ENCODE results near the gene TMEM108.

Gene TMEM108

DNA sequence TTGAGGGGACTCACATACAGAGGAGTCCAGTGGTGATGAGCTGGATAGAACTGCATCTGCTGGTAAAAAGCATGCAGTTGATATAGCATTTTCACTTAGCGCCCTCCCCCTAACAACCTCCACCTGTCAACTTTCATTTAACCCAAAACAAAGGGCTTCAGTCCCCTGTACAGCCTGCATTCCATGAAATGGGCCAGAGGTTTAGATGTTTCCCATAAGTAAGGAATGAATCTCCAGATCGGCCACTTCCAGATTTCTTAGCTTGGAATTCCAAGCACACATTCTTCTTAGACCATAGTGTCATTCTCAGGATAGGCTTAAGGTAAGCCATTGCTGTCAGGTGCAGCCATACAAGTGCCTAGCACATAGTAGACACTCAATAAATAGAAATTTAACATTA lies 328.7 kb downstream of the TMEM108 start:
- DNase-seq: no peak

DNA sequence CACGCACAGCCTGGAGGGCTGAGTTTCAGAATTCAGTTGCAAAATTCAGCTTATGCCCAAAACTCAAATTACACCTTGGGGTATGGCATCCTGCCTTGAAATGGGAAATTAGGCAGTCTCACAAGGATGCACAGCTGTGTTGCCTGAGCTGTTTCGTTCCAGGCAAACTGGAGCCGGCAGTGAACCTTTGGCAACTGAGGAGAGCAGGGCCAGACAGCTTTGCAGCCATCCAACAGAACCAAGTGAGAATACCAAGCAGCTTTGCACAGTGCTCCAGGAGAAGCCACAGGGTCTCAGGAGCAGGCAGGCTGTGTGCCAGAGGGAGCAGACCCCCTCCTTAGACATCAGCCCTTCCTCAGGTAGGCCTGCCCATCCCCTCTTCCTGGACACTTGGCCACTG lies 329.2 kb downstream of the TMEM108 start:
- no peak for DNase-seq

DNA sequence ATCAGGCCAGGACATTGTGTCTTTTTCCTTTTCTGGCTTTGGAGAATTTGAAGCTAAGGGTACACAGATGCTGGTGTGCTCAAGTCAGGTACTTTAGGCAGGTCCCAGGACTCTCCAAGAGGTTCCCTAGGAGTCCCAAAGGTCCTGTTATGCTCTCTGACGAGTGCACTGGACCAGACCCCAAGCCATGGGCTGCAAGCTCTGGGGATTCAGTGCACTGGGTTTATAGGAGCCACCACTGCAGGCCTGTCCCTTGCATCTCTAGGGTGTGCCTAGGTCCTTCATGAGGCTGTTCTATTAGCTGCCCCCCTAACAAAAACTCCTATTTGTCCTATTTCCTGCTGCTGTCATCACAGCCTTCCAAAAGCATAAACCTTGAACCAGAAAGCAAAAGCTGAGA lies 329.8 kb downstream of the TMEM108 start:
- no peak for DNase-seq

DNA sequence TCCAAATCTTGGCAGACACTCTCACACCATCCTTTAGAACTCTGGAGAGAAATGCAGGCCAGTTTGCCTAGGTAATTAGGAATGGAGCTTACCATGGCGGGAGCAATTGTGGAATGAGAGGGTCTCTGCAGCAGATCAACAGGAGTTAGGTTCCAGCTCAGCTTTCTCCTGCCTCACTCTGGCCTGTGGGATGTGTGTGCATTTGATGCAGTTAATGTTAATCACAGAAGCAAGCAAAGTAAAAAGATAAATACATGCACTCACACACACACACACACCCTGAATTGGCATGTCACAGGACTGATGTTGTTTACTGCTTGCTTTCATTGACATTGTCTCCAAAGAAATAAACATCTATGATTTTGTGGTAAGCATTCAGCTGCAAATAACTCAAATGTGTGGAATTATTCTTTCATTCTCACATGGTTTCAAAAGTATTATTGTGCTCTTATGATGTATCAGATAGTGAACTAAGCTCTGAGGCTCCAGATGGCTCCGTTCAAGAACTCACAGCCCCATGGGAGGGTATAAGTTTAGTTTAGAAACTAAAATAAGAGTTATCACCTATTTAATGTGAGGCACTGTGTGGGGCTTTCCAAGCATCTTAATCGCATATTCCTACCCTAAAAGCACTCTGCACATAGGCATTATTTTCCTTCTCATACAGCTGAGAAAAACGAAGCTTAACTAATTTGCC lies 330.3 kb downstream of the TMEM108 start:
- no peak for DNase-seq

DNA sequence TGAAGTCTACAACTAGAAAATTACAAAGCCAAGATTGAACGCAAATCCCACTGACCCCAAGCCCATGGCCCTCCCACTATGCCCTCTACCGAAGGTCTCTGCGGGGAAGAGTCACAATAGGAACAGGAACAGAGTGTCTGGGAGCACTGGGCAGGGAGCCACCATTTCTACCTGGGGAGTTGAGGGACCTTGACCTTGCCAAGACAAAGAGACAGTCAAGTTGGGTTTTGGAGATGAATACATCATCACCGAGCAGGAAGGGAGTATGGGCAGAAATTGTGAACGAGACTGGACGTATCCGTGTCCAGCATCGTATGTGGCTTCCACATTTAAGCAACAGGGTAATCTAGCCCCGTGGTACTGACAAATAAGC lies 330.9 kb downstream of the TMEM108 start:
- DNase-seq: no peak

DNA sequence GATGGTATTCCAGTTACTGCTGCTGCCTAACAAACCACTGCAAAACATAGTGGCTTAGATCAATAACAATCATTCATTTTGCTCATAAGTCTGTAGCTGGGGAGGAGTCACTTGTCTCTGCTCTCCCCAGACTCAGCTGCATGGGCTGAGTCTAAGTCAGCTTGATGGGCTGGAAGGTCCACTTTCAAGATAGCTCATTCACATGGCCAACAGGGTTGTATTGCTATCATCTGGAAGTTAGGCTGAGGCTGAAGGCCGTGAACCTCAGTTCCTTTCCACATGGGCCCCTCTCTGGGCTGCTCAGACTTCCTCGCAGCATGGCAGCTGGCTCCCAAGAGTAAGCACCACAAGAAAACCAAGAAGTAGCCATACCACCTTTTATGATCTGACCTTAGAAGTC lies 333.0 kb downstream of the TMEM108 start:
- DNase-seq: no peak

DNA sequence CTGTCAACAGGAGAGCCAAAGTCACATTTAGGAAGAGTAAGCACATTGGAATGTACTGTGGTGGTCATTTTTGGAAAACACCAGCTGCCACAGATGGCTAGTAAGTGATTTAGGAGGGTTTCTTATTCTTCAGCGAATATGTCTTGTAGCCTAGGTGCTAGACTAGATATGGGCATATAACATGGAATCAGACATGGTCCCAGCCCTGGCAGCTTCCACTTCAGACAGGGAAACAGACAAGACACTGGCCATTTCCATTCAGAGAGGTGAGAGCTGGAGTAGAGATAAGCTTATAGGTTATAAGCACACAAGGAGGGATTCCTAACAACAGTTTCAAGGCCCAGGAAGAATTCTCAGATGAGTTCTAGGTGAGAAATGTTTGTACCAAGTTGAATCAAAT lies 333.5 kb downstream of the TMEM108 start:
- no peak for DNase-seq

DNA sequence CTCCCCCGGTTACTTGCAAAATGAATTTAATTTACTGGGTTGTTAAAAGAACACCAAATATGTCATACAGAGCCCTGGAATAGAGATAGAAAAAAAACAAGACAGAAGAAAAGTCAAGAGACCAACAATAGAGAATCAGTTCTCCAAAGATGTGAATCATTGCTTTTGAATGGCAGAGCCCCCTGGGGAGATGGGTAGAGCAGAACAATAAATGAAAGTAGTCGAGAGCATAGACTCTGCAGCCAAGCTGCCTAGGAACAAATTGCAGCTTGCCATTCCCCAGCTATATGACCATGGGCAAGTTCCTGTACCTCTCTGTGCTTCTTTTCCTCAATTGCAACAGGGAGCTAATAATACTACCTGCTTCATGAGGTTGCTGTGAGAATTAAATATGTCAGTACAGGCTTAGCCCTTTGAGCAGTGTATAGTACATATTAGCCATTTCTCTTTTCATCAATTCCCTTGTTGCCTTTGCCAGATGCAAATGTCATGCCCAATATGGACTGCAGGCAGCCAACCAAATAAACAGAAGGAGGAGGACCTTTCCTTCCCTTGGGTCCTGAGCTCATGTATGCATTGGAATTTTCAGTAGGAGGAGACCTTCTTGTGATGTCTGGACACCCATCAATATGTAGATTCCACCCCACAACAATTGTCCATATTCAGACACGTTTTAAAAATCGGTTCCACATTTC lies 336.7 kb downstream of the TMEM108 start:
- DNase-seq: no peak

DNA sequence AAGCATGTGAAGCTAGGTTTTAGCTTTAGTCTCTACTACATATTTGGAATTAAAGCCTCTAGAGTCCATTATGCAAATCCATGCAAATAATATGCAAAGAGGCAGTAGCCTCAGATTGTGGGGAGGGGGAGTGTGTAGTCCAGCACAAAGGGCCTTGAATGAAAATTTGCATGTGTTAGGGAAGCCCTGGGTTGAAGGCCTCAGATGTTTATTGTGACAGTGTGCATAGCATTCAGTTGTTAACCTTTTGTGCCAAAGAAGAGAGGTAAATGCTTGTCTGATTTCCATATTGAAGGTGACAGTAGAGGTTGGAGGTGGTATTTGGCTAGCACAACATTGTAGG lies 337.2 kb downstream of the TMEM108 start:
- no peak for DNase-seq

DNA sequence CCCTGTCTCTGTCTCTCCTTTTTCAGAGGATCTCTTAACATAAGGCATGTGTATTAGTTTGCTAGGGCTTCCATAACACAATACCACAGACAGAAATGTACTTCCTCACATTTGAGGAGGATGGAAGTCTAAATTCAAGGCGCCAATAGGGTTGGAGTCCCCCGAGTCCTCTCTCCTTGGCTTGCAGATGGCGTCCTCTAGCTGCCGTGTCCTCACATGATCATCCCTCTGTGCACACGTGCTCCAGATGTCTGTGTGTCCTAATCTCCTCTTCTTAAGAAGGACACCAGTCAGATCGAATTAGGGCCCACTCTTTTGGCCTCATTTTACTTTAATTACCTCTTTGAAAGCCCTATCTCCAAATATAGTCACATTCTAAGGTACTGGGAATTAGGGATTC lies 338.6 kb downstream of the TMEM108 start:
- DNase-seq: no peak

DNA sequence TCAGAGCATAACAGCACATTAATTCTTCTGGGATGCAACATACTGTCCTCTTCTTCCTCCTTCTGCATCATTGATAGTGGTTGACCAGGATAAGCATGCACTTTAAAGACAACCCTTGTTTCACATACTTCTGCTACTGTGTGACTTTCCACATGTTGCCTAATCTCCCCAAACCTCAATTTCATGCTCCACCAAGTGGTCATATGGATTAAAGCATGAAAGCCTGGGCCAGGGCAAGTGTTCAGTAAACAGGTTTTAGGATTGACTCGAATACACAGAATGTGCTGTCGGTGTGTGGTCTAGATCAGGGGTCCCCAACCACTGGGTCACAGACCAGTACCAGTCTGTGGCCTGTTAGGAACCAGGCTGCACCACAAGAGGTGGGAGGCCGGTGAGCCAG lies 339.2 kb downstream of the TMEM108 start:
- DNase-seq: no peak

DNA sequence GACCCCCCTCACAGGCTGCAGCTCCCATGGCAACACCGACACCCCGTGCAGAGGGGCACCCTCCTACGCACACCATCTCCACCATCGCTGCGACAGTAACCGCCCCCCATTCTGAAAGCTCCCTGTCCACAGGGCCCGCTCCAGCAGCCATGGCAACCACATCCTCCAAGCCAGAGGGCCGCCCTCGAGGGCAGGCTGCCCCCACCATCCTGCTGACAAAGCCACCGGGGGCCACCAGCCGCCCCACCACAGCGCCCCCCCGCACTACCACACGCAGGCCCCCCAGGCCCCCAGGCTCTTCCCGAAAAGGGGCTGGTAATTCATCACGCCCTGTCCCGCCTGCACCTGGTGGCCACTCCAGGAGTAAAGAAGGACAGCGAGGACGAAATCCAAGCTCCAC lies 341.7 kb downstream of the TMEM108 start:
- no peak for DNase-seq

DNA sequence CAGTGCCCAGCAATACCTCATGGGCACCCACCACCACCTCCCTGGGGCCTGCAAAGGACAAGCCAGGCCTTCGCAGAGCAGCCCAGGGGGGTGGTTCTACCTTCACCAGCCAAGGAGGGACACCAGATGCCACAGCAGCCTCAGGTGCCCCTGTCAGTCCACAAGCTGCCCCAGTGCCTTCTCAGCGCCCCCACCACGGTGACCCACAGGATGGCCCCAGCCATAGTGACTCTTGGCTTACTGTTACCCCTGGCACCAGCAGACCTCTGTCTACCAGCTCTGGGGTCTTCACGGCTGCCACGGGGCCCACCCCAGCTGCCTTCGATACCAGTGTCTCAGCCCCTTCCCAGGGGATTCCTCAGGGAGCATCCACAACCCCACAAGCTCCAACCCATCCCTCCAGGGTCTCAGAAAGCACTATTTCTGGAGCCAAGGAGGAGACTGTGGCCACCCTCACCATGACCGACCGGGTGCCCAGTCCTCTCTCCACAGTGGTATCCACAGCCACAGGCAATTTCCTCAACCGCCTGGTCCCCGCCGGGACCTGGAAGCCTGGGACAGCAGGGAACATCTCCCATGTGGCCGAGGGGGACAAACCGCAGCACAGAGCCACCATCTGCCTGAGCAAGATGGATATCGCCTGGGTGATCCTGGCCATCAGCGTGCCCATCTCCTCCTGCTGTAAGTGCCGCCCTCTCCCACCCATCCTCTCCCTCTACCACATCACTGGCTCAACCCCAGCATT lies 342.5 kb downstream of the TMEM108 start:
- no peak for DNase-seq

DNA sequence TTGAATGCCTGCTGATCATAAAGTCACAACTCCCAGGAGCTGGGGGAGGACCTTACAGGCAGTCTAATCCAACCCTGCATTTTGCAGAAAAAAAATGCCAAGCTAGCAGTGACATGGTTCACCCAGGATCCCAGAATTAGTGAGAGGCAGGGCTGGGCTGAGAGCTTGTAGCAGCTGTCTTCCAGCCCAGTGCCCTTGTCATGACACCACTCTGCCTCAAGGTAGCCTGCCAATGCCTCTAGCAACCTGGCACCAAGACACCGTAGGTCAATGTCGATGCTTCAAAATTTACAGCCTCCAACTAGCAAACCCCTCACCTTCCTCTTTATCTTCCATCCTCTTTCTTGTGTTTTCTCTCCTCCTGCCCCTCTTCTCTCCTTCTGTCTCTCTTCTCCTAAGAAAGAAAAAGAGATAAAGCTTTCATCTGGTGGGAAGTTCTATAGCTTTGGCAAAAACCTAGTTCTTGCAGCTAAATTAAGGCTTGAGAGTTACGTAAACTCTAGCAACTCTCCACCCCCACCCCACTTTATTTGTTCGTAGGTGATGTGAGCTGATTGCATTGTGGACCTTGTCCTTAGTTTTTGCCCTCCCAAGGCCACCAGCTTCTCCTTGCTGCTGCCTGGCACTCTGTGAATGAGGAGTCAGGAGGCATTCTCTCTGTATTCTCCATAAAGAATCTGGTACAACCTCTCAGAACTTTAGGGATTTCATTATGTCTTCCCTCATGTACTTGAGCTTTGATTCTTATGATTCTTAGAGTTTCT lies 343.3 kb downstream of the TMEM108 start:
- DNase-seq: no peak

DNA sequence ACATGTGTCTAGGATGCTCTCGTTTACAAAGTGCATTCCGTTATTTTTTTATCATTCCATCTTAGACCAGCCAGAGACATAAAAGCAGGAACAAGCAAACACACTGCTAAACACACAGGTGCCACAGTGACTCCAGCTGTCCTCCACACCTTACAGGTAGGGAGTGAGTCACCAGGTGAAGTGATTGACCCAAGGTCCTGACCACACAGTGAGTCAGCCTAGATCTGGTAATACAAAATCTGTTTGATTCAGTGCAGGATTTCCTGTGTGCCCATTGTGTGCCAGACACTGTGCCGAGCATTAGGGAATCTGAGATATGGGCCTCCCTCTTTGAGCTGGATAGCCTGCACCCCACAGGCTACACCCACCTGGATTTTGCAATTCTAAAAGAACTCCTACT lies 345.0 kb downstream of the TMEM108 start:
- no peak for DNase-seq

DNA sequence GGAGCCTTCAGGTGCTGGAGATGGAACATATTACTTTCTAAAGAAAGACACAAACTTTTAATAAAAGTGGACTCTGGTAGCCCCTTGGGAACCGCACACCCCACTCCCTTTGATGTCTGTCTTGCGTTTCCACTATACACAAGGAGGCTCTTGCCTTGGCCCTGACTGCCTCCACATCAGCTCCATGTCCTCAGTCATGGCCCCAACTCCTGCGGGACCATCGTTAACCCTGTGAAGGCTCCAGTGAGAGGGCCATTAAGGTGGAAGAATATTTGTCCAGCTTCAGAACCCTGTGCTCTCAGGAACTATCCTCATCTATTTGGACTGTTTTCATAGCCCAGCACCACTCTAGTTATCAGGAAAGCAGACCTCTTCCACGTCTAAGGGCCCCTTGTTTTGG lies 345.6 kb downstream of the TMEM108 start:
- no peak for DNase-seq

DNA sequence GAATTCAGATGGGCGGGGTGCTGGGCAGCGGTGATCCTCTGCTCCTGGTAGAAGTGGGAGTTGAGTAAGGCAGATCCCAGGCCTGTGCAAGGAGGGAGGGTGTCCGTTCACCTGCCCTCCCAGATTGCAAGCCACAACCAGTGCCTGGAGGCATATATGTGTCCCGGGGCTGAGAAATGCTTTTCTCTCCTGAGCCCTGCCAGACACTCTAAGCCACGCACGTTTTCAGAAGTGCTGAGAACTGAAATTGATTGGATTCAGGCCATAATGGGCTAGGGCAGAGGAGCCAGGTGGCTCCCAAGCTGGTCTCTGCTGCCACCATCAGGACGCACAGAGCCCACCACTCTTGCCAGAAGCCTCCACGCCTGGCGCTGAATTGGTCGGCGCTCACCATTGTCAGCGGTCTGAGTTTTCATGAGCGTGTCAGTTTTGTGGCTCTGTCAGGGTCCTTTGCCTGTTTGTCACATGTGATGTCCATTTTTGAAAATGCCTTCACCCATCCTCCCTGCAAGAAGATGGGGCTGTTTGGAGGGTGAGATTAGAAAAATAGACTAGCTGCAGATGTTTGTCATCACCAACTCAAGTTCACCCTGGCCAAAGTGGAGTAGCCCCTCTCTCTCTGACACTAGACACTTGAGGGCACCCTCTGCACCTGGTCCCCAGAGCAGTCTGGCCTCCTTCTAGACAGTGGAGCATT lies 346.3 kb downstream of the TMEM108 start:
- DNase-seq: no peak

DNA sequence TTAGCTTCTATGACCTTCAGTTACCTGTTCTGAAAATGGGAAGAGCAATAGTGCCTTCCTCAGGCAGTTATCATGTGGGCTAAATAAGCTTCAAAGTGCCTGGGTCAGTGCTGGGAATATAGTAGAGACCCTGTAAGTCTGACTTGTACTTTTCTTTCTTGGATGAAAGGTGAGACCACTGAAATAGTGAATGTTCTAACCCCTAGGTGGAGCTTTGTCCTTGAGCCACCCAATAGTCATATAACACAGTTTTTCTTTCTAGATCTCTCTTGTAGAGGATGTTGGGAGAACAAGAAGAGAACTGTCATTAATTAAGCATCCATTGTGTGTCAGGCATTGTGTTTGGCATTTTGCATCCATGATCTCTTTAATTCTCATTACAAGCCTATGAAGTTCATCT lies 348.7 kb downstream of the TMEM108 start:
- DNase-seq: no peak

DNA sequence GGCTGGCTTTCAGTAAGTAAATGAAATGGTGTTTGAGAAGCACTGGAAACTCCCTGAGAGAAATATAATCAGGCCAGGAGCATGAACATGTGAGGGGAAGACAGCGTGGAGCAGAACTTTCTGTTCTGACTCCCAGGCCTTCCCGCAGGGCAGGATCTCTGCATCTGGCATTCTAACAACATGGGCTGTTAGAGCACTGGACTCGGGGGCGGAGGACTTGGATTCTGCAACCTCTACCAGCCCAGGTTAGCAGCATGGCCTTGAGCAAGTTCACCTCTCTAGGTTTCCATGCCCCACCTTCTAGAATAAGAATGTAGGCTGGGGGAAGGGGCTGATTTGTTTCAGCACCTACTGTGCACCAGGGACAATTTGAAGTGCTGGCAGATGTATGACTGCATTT lies 349.1 kb downstream of the TMEM108 start:
- DNase-seq: no peak

DNA sequence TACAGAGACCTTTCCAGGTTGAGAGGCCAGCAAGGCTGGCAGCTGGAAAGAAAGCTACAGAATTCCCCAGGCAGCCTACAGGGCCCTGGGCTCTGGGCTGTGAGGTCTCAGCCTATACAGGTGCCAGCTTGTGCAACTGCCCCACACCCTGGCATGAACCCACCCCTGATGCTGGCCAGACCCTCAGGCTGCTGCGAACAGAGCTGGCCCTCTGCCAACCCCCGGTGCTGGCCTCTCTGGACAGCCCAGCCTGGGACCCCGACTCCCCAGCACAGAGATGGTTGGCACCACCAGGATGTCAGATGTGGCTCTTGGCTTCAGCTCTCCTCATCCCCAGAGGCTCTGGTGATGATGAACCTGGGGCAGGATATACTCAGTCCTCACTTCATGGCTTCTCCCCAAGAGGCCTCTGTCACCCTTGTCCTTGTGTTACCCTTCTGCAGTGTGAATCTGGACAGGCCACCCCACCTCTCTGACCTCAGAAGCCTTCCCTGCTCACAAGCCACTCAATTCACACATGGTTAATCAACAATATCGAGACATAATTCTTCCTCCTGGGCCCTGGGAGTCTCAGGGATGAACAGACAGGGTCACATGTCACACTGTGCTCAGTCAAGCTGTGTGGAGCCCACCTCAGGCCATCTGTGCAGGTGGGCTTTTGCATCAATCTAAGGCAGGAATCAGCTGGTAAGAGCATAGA lies 350.7 kb downstream of the TMEM108 start:
- no peak for DNase-seq

DNA sequence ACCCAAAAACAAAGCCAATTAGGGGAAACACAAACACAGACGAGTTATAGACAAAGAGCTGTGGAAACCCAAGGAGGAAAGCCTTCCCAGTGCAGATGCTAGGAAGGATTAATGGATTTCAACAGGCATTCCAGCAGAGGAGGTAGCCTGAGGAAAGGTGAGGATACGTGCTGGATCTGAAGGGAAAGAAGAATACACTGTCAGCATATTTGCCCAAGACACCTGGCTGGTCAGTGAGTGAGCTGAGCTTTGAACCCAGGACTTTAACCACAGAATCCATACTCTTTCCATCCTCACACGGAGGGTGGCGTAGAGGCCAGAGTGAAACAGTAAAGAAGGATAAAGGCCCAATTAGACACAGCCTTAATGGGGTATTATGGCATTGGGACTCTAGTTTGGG lies 352.5 kb downstream of the TMEM108 start:
- no peak for DNase-seq

DNA sequence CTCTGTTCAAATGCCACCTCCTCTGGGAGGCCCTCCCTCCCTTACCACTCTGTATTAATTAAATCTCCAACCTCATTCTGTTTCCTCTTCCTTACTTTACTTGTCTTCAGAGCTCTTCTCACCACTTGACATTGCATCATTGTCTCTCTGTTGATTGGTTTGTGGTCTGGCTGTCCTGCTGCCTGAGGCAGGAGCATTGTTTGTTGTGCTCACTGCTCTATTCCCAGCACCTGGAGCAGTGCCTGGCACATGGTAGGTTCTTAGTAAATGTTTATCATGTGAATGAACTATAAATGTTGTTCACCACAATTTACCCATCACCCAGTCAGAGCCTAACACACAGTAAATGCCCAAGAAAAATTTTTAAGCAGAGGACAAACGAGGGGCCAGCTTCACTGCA lies 355.0 kb downstream of the TMEM108 start:
- DNase-seq: no peak

All from NK-92 treated with Interleukin-12 subunit alpha and Interleukin-12 subunit beta, amount 100 ng/mL, for 24 hours (cell line).